Measurements from ENCODE around the gene MLN.
A peak's percentile ranks its signal among the peaks of the same experiment; 100 is the strongest.

Gene MLN

DNA sequence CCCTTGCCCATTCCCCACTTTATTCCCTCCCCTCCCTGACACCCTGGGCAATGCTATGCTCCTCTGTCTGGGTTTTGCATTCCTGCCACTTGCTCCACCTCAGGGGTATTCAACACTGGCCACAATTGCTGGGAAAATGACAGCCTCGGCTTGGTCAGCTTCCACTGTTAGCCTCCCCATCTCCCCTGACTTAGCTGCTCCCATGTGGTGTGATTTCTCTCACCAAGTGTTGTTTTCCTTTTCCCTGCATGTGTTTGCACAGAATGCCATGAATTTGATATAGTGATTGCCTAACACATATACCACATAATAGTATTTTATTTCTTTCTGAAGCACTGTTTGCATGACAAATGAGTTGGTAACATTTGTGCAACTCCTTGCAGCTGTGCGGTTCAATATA is 13.4 kb downstream of the MLN start:
- DNase-seq (ENCODE audit: low read depth in 1 of 2, low spot score in 1 of 2): no peak

DNA sequence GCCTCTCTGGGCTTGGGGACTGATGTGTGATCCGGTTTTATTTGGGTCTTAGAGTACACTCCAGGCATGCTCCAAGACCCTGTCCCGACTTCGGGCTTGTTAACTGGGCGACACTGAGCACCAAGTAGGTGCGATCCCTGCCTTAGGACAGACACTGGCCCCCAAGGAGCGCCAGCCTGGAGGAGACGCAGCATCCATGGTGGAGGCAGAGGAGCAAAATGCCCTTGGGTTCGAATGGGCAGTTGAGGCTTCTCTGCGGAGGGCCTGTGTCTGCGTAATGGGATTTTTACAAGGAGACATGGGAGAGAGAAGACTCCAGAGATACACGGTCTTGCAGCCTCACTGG is 14.3 kb downstream of the MLN start:
- no peak for DNase-seq (ENCODE audit: low read depth in 1 of 2, low spot score in 1 of 2)

DNA sequence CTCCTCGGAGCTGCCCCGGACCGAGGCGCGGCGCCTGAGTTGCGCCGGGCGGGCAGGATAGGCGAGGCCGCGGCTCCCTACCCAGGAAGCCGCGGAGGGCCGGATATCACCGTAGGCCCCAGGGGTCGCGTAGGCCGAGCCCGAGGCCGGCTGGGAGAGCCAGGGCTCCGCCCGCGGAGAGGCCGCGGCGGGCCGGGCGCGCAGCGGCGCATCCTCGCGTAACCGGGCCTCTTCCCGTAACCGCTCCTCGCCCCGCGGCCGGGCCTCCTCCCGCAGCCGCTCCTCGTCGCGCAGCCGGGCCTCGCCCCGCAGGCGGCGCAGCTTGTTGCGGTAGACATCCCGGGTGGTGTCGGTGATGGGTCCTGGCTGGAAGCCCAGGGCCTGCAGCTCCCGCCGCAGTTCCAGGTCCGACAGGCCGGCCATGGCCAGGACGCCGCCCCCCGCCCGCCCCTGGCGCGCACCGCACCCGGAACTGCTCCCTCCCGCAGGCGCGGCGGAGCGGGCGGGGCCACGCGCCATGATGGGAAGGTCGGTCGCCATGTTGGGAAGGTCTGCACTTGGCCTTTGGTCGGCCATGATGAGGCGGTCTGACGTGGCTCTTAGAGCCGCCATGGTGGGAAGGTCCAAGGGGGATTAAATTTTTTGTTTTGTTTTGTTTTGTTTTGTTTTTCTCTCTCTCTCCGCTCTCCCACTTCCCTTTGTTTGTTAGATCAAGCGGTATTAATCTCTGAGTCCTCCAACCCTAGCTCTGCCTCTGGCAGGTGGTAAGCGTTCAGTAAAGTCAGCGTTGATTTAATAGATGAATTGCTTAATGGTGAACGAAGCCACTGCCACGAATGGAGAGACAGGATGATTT is 14.9 kb downstream of the MLN start, which contains the start of gene LEMD2:
LEMD2 (minus strand) TSS at position 437 of the 856 bp plus-strand sequence; CDS start at position 423, 14 bp downstream.
- DNase-seq (ENCODE audit: low read depth in 1 of 2, low spot score in 1 of 2): peak; percentile 87 to 88

DNA sequence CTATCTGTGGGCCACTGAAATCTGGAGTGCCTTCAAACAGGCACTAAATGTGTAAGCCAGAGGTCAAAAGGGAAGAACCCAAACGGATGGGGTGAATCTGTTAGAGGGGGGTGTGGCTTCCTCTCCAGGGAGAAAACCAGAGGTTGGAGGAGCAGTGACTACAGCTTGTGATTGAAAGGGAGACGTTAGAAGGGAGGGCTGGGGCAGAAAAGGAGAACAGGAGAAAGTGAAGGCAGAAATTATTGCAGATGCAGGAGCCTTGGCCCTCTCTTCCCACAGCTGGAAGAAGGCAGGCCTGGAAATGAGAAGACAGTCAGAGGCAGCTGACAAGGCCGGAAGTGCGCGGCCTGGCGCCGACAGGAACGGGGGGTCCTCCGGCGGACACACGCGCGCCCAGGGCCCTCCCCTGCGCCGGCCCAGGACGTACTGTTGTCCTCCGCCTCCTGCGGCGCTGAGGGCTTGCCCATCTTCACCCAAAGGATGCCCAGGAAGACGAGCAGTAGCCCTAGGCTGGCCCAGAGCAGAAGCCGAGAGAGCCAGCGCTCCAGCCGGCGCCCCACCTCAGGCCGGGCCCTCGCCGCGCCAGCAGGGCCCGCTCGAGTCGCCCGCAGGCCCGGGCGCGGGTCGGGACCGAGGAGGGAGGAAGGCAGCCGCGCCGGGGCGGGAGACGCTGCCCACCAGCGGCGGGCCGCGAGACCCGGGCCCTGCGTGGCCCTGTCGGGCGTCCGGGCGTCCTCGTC is 15.7 kb downstream of the MLN start:
- peak; percentile 19 to 35 for DNase-seq (ENCODE audit: low read depth in 1 of 2, low spot score in 1 of 2)

DNA sequence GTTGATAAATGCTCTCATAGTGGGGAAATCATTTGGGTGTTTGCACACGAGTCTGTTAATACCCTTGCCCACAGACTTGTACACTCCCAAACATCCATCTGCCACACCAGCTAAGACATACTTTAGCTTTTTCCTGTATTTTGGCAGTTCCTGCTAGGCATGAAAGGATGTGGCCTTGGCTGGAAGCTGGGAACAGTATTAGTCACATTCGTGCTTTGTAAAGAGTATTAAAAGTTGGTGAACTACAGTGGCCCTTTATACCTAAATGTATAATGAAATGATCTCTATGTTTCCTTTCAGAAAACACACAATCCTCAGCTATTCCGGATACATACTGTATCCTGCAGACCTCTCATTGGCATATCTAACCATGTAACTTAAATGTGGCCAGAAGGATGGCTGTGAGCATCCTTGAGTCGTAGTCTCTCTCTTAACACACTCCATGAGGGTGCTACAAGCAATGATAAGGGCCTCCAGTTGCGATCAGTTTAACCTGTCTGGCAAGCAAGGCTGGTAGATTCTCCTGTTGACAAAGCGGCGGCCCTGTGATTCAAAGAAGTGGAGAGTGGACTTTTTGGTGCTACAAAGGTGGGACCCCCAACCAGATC is 16.4 kb downstream of the MLN start:
- no peak for DNase-seq (ENCODE audit: low read depth in 1 of 2, low spot score in 1 of 2)

DNA sequence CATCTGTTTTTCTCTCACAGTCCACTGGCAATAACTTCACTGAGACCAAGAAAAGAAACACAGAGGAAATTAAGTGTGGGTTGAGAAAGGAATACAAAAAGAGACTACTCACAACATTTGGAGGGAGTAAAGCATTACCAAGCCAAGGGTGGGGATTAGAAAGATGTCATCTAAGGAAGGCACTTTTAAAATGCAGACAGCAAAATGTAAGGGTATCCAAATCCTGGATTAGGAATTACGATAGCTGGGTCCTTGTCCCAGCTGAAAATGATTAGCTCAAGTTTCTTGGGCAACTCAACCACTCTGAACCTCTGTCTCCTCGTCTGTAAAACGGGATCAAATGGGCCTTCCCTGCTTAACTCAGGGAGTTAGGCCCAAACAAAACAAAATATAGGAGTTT is 17.1 kb downstream of the MLN start:
- no peak for DNase-seq (ENCODE audit: low read depth in 1 of 2, low spot score in 1 of 2)

DNA sequence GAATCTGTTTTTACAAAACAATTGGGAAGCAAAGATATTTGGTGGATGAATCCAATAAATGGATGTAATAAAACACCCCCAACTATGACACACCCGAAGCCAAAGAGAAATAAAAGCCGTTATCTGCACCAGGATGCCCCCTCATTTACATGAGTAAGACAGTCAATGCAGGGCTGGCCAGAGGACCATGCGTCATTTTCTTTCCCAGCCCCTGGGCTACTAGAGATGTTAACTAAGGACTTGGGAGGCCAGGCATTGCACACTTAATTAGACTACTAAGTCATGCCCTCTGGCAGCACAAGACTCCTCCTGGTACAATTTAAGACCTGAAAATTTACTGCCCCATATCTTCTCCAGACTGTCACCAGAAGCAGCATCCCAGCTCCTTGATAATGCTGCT is 18.0 kb downstream of the MLN start:
- no peak for DNase-seq (ENCODE audit: low read depth in 1 of 2, low spot score in 1 of 2)

DNA sequence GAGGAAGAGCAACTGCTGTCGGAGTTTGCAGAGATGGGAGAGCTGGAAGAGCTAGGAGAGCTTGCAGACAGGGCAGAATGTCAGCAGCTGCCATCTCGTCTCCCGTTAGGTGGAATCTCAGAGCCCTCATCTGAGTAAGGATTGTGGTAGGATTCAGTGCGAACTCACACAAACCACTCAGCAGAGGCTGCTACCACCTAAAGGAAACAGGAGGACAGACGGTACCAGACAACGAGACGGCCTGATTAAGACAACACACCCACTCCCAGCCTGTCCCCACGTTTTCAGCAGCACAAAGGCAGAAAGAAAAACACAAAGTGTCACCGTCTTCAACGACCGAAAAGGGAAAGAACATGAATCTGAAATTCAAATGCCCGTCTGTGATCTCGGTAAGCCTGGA is 19.0 kb downstream of the MLN start:
- no peak for DNase-seq (ENCODE audit: low read depth in 1 of 2, low spot score in 1 of 2)

DNA sequence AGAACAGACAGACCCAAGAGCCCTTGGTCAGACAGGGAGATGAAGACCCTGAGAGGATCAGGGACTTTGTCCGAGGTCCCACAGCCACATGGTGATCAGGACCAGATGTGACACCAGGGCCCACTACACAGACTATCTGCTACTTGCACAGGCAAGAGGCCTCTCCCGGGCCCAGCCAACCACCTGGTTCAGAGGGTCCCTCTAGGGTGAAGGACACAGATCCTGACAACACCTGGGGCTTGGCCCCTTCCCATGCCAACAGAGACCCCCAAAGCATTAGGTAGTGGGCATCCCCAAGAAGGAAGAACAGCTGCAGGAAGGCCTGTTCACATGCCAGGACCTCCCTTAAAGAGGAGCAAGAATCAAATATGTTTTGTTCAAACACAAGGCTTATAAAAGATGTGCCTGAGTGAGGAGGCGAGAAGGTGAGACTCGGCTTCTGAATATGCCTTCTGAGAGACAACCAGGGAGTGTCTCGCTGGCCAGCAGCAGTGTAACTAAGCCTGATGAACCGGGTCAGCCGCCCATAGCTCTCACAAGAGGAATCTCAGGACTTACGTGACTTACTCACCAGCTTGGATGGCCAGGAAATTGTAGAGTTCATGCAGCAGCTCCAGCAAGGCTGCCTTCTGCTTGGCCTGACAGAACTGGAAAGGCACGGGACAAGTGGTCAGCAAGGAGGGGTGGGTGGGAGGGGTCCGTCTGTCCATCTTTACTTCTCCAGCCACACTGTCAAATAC is 19.9 kb downstream of the MLN start:
- DNase-seq (ENCODE audit: low read depth in 1 of 2, low spot score in 1 of 2): no peak

DNA sequence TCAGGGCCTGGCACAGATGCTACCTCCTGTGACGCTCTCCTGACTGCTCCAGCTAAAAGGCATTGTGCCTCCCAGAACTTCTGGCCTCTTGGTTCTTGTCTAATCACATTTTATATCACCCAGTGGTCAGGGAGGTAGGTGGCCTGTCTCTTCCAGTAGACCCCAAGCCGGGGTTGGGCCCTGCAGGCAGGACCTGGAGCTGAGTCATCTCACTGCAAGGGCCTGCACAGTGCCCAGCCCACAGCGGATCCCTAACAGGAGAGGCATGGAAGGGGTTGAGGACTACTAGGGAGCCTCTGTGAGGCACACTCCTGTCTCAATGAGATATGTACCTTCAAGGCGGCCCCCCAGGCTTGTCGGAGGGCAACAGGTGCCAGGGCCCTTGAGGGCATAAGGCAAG is 21.2 kb downstream of the MLN start:
- no peak for DNase-seq (ENCODE audit: low read depth in 1 of 2, low spot score in 1 of 2)

DNA sequence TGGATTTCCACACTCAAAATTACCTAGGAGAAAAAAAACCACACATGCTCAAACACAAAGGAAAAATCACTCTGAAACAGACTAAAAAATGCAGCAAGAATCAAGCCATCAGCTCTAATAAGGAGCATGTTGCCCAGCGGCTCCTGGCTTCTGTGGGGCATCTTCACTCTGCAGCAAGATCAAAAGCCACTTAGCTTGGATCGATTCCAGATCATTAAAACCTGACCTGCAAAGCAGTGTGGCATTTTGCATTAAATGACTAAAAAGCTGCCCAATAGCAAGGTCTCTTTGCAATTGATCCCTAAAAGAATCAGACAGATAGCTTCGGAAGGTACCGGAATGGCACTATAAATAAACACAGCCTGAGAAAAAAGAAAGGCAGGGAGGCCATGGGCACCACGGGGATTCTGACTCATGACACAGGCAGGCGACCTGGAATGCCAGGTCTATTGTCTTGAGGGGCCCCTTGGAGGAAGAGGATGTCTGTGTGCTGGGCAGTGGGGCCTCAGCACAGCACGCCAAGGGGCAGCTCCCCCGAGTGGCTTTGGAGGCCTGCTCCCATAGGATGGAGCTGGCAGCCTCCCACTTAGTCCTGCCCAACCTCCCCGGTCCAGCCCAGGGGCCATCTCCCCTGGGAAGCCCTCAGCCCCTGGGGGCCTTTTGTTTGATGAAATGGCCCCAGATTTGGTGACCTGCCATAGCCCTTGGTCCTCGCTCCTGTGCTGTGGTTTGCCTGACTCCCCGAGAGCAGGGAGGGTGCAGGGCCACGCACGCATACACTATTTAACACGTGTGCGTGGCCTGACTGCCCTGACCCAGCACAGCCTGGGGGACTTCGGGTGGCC is 22.4 kb downstream of the MLN start:
- no peak for DNase-seq (ENCODE audit: low read depth in 1 of 2, low spot score in 1 of 2)

DNA sequence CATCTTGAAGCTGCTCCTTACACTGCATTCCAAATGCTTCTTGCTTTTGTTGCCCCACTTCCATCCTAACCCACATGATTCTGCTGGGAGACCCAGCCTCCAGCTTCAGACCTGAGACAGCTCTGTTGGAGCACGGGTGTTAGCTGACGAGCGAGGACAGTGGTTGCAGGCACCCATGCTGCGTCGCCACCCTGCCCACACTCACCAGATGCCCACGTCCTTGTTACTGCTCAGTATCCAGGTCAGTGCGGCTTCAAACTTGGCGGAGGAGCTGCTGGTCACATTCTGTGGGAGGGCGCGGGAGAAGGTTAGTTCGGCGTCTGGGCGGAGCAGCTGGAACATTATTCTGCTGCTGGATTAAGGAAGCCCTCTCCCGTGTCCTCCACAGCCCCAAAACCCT is 23.9 kb downstream of the MLN start:
- no peak for DNase-seq (ENCODE audit: low read depth in 1 of 2, low spot score in 1 of 2)

DNA sequence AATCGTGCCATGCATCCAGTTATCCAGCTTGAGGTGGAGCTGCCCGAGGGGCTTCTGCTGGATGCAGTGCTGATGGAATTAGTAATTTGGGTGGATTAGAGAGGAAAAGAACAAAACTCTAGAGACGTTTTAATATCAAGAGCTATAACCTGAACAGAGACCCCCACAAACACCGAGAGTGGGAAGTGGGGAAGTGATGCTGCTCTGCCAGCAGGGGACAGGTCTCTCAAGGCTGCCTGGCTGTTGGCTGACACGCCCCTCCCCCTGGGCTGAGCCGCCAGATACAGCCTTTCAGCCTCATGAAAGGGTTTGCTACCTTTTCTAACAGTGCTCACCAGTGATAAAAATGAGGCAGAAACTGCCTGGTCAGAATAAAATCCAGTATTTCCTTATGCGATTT is 24.5 kb downstream of the MLN start:
- DNase-seq (ENCODE audit: low read depth in 1 of 2, low spot score in 1 of 2): no peak

DNA sequence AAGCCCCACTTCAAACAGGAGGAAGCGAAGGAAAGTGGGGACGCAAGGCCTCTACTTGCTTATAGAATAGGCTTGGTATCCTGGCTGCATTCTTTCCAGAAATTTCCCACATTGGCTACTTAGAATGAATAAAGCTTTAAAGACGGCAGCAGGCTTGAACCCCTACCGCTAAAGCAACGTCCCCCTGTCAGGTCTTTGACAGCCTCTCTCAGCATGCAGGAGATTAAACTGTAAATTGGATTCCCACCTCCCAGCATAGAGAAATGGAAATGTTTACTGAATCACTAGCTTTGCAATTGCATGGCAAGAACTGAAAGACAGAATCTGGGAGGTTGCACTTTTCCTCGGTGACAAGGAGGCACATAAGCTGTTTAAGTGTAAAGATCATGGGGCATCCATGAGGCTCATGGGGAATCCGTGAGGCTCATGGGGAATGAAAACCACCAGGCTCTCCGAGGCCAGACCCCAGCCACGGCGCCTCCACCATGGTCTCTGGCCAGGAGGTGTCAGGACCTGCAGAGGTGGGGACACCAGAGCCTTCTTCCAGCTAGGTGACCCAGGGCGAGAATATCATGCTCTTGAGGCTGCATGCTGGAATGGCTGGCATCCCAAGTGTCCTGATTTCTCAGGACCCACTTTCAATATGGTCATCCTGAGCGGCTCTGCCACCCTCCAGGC is 25.2 kb downstream of the MLN start:
- no peak for DNase-seq (ENCODE audit: low read depth in 1 of 2, low spot score in 1 of 2)

DNA sequence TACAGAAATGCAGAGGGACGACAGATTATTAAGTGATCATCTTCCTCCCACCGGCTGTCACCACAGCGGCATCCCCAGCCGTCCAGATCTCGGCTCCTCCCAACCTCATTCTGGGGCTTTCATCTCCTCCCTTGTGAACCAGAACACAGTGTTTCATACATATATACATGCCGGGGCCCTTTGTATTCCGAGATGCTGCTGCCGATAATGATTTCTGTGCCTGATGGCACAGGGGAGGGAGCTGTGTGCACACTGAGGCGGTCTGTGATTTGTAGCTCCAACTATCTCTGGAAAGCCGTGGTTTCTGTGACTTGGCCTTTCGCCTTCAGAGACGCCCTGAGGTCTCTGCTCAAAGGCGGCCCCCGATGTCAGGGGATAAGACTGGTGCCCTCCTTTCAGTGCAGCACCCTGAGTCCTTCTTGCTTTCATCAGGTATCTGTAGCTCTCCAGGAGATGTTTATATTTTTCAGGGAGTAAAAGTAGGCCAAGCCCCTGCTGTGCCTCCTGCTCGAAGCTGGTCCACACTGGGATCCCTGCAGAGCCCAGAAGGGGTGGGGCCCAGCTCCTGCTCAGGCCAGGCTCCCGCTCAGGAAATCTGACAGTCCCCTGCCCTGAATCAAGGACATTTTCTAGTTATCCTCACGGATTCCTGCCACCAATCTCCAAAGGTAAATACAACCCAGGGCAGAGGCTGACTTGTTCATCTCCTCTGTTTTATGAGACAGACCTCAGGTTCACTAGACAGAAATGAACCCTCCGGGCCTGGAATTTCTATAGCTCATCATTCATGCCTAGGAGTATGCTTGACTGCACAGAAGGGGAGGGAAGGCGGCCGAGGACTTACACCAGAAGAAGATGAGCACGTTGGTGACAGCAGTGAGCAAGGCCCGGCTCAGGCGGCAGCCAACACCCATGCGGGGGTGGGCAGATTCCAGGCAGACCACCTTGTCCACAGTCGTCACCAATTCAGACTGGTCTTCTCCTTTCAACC is 26.1 kb downstream of the MLN start:
- DNase-seq (ENCODE audit: low read depth in 1 of 2, low spot score in 1 of 2): no peak

DNA sequence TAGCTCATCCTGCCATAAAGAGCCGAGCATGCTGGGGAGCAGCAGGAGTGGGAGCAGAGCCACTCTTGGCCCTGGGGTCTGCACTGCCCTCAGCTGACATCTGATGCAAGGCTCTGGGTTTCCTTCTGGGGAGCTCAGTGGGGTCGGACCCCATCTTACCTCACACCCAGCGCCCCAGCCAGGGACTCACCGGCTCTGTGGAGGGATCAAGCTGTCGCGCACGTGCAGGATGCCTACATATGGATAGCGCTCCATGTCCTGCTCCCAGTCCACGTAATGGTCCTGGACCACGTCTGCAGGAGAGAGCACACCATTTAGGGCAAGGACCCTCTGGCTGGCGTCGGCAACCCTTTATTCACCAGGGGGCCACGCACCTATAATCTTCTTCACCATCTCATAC is 27.0 kb downstream of the MLN start:
- no peak for DNase-seq (ENCODE audit: low read depth in 1 of 2, low spot score in 1 of 2)

DNA sequence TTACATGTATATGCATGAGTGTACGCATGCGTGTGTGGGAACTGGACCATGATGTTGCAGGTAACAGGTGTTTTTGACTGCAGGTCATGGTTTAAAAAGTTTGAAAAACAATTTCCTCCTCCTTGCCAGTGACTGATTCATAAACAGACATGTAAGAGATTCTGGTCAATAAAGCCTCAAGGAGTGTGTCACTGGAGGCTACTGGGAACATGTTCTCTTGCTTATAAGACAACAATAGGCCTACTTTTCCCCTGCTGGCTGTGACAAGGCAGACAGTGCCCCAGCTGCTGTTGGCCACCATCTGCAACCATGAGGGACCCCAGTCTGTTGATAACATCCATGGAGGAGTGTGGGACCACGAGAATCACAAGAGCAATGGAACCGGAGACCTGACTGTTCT is 27.6 kb downstream of the MLN start:
- no peak for DNase-seq (ENCODE audit: low read depth in 1 of 2, low spot score in 1 of 2)

DNA sequence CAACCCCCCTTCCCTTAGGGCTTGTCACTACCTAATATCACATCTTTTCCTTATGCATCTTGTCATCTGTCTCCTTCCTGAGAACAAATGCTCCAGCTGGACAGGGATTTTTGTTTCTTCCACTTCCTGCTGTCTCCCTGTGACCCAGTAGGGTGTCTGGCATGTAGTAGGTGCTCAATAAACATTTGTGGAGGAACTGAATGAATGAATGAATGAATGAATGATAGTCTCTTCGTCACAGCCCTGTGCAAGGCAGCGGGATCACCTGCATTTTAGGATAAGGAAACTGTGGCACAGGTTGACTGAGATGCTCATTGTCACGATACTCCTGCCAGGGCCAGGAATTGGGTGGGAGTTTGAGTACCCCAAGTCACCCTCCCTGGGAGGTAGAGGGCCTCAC is 29.0 kb downstream of the MLN start:
- no peak for DNase-seq (ENCODE audit: low read depth in 1 of 2, low spot score in 1 of 2)

Measured in activated T-helper 1 cell treated with anti-CD3 and anti-CD28 coated beads, Interleukin-2, amount 50 U/mL, for 16 hours (primary cell).